WTC11 (cell line): ENCODE results near the gene PHLDB3.

Experiments used
- ATF3 ChIP-seq: sonication (generic); formaldehyde crosslinking; conservative IDR thresholded peaks from 2 replicates; pipeline ENCODE4 v1.8.1; 2022; ENCODE audit warnings: mild to moderate bottlenecking, missing genetic modification reagents
- E2F4 ChIP-seq: sonication (generic); formaldehyde crosslinking; IDR thresholded peaks from 2 replicates; pipeline ENCODE4 v1.8.1; 2022; ENCODE audit warnings: low read depth, mild to moderate bottlenecking, moderate library complexity, missing genetic modification reagents, borderline replicate concordance
- FOXK1 ChIP-seq: sonication (generic); formaldehyde crosslinking; IDR thresholded peaks from 2 replicates; pipeline ENCODE4 v1.8.0; 2022; ENCODE audit warnings: mild to moderate bottlenecking, moderate library complexity, missing genetic modification reagents
- NFYB ChIP-seq: sonication (generic); formaldehyde crosslinking; conservative IDR thresholded peaks from 2 replicates; pipeline ENCODE4 v1.8.0; 2022; ENCODE audit warnings: low read depth, missing genetic modification reagents
- NR2C2 ChIP-seq: sonication (generic); formaldehyde crosslinking; IDR thresholded peaks from 2 replicates; pipeline ENCODE4 v1.8.0; 2022; ENCODE audit warnings: mild to moderate bottlenecking, missing genetic modification reagents
- SP1 ChIP-seq: sonication (generic); formaldehyde crosslinking; conservative IDR thresholded peaks from 2 replicates; pipeline ENCODE4 v1.8.1; 2022; ENCODE audit warnings: missing genetic modification reagents
- ZNF121 ChIP-seq: sonication (generic); formaldehyde crosslinking; IDR thresholded peaks from 2 replicates; pipeline ENCODE4 v1.8.0; 2023; ENCODE audit warnings: missing genetic modification reagents
- ZSCAN18 ChIP-seq: fragments of 250-450 bp; sonication (Bioruptor Pico); IDR thresholded peaks from 2 replicates; pipeline ENCODE4 v2.1.2; 2022; ENCODE audit warnings: mild to moderate bottlenecking, moderate library complexity
- TF ChIP-seq, protein P1 (sequence below): fragments of 200-600 bp; IDR thresholded peaks from 2 replicates; pipeline ENCODE4 v1.8.0; 2022; ENCODE audit warnings: antibody characterized with exemption
- TF ChIP-seq, protein P2 (sequence below): sonication (generic); formaldehyde crosslinking; IDR thresholded peaks from 2 replicates; pipeline ENCODE4 v1.8.1; 2023; ENCODE audit warnings: mild to moderate bottlenecking, moderate library complexity, missing genetic modification reagents
- TF ChIP-seq, protein P3 (sequence below): sonication (generic); formaldehyde crosslinking; IDR thresholded peaks from 2 replicates; pipeline ENCODE4 v1.8.0; 2022; ENCODE audit warnings: mild to moderate bottlenecking, missing genetic modification reagents

GRCh38 chr19:43466793-43467192 lies 37.8 kb downstream of the PHLDB3 start:
- TF ChIP-seq, protein P1, sequence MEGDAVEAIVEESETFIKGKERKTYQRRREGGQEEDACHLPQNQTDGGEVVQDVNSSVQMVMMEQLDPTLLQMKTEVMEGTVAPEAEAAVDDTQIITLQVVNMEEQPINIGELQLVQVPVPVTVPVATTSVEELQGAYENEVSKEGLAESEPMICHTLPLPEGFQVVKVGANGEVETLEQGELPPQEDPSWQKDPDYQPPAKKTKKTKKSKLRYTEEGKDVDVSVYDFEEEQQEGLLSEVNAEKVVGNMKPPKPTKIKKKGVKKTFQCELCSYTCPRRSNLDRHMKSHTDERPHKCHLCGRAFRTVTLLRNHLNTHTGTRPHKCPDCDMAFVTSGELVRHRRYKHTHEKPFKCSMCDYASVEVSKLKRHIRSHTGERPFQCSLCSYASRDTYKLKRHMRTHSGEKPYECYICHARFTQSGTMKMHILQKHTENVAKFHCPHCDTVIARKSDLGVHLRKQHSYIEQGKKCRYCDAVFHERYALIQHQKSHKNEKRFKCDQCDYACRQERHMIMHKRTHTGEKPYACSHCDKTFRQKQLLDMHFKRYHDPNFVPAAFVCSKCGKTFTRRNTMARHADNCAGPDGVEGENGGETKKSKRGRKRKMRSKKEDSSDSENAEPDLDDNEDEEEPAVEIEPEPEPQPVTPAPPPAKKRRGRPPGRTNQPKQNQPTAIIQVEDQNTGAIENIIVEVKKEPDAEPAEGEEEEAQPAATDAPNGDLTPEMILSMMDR, result no peak
- TF ChIP-seq ZNF121, result no peak
- TF ChIP-seq ATF3 (CRISPR knock-in tag), result no peak
- no peak for TF ChIP-seq NFYB (CRISPR knock-in tag)
- TF ChIP-seq, protein P2, sequence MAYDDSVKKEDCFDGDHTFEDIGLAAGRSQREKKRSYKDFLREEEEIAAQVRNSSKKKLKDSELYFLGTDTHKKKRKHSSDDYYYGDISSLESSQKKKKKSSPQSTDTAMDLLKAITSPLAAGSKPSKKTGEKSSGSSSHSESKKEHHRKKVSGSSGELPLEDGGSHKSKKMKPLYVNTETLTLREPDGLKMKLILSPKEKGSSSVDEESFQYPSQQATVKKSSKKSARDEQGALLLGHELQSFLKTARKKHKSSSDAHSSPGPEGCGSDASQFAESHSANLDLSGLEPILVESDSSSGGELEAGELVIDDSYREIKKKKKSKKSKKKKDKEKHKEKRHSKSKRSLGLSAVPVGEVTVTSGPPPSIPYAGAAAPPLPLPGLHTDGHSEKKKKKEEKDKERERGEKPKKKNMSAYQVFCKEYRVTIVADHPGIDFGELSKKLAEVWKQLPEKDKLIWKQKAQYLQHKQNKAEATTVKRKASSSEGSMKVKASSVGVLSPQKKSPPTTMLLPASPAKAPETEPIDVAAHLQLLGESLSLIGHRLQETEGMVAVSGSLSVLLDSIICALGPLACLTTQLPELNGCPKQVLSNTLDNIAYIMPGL, result no peak
- TF ChIP-seq SP1 (CRISPR knock-in tag), result no peak
- TF ChIP-seq ZSCAN18 (CRISPR knock-in tag), result no peak
- TF ChIP-seq, protein P3, sequence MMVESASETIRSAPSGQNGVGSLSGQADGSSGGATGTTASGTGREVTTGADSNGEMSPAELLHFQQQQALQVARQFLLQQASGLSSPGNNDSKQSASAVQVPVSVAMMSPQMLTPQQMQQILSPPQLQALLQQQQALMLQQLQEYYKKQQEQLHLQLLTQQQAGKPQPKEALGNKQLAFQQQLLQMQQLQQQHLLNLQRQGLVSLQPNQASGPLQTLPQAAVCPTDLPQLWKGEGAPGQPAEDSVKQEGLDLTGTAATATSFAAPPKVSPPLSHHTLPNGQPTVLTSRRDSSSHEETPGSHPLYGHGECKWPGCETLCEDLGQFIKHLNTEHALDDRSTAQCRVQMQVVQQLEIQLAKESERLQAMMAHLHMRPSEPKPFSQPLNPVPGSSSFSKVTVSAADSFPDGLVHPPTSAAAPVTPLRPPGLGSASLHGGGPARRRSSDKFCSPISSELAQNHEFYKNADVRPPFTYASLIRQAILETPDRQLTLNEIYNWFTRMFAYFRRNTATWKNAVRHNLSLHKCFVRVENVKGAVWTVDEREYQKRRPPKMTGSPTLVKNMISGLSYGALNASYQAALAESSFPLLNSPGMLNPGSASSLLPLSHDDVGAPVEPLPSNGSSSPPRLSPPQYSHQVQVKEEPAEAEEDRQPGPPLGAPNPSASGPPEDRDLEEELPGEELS (CRISPR knock-in tag), result no peak
- TF ChIP-seq E2F4, result no peak
- TF ChIP-seq NR2C2 (CRISPR knock-in tag), result no peak
- no peak for TF ChIP-seq FOXK1 (CRISPR knock-in tag)
